GM21367 (cell line): ENCODE results near the gene NOTCH1.
"Not testable (repeated sequence)": the region's sequence is repeated elsewhere in the genome, so short reads cannot be mapped to it uniquely, and the experiment has no call there.

Experiments
- ATAC-seq: cut with Tn5 transposase; IDR thresholded peaks from one replicate; pipeline ENCODE4 v1.9.1; 2021; ENCODE audit not compliant: unreplicated experiment

Gene NOTCH1

DNA sequence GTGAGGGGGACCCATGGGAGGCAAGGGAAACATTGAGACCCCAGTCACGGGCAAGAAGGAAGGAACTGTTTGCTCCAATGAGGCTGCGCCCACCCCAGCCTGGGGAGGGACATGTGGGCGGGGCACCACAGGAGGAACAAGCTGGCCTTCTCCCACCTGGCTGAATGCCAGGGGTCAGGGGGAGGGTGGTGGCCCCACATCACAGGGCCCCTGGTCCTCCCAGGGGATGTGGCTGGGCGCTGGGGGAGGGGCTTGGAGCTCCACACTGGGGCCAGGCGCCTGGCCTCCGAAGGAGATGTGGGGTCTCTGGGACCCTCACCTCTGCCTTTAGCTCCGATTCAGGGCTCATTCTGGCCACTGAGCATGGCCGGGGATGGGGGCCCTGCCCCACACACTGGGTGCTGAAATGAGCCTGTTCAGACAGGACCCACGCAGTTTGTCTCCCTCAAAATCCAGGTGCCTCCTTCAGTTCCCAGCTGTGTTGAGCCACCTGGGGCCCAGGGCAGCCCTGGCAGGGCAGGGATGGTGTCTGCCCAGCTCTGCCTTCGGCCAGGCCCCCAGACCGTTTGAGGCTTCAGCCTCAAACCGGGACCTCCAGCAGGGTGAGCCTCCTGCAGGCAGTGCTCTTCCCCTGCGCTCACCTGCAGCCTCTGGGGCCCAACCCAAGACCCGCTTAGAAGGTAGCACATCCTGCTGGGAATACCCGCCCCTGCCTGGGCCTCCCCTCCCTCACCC is 33.2 kb upstream of the NOTCH1 start:
- ATAC-seq: no peak

DNA sequence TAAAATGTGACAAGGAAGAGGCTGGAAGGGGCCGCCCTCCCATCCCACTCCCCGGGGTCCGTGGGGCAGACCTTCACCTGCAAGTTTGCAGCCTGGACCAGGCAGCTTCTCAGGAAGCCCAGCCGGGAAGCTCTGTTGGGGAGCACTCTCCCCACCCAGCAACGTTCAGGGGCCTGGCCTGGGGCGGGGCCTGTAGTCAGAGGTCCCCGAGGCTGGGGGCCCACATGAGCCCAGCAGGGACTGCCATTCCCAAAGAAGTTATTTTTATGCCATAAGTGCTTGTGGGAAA is 32.7 kb upstream of the NOTCH1 start:
- no peak for ATAC-seq

DNA sequence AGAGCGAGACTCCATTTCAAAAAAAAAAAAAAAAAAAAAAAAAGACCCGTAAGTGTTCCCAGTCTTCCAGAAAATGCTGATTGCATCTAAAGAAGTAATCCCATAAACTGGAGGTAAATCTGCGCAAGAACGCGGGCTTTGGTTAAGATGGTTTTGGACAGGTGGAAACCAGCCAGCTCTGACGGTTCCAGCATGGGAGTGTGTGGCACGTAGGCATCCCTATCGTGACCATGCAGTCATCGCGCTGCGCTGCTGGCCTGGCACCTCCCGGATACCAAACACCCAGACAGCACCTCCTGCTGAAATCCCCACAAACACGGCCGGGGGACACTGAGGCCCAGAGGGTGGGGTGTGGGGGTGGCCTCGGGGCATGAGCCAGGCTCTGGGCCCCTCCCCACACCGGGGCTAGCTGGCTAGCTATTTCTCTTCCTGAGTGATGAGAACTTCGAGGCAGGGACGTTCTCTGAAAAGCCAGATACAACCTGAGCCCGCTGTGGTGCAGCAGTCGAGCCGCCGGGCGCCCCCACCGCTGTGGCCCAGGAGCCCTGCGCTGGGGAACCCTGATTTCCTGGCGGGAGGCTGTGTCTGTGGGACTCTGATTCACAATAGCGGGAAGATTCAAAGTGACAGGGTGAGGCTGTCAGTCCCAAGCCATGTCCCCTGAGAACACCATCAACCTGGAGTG is 32.2 kb upstream of the NOTCH1 start:
- no peak for ATAC-seq

DNA sequence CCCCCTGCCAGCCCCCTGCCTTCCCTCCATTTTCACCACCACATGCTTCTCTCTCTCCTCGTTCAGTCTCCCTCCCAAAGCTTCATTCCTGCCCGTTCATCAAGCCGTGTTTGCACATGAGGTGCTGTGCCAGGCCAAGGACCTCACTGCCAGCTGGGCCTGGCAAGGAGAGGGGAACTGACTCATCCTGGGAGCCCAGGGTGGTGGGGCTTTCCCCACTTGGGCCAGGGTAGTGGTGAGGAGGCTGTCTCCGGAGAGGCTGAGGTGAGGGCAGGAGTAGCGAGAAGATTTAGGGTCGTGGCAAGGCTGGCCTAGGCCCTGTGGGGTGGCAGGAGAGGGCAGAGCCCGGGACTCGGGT is 30.4 kb upstream of the NOTCH1 start:
- ATAC-seq: no peak

DNA sequence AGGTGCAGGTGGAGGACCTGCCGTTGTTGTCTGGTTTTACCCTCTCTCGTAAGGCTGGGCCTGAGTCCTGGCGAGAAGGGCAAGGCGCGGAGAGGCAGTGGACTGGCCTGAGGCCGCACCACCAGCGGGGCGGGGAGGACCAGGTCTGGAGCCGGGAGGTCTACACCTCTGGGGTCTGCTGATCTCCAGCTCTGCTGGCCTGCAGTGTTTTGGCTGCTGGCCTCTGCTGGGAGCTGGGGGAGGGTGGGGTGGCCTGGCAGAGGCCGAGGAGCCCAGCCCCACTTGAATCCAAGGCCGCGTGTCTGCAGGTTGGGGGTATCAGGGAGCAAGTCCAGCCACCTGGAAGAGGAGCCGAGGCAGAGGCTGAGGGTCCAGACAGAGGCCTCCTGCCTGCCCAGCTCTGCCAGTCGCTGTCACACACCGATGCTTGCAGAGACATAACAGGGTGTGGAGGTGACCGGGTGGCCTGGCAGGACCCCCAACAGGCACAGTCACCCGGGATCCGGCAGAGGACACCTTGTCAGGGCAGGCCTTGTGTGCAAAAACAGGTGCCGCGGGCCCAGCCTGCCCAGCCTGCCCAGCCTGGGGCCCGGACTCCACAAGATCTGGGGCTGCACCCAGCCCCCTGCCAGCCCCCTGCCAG is 29.9 kb upstream of the NOTCH1 start:
- ATAC-seq: no peak

DNA sequence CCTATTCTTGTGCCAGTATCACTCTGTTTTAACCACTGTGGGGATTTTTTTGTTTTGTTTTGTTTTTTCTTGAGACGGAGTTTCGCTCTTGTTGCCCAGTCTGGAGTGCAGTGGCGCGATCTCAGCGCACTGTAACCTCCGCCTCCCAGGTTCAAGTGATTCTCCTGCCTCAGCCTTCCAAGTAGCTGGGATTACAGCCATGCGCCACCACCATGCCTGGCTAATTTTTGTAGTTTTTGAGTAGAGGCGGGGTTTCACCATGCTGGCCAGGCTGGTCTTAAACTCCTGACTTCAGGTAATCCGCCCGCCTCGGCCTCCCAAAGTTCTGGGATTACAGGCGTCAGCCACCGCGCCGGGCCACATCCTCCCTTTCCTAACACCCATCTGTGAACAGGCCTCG is 28.8 kb upstream of the NOTCH1 start:
- not testable (repeated sequence) for ATAC-seq

DNA sequence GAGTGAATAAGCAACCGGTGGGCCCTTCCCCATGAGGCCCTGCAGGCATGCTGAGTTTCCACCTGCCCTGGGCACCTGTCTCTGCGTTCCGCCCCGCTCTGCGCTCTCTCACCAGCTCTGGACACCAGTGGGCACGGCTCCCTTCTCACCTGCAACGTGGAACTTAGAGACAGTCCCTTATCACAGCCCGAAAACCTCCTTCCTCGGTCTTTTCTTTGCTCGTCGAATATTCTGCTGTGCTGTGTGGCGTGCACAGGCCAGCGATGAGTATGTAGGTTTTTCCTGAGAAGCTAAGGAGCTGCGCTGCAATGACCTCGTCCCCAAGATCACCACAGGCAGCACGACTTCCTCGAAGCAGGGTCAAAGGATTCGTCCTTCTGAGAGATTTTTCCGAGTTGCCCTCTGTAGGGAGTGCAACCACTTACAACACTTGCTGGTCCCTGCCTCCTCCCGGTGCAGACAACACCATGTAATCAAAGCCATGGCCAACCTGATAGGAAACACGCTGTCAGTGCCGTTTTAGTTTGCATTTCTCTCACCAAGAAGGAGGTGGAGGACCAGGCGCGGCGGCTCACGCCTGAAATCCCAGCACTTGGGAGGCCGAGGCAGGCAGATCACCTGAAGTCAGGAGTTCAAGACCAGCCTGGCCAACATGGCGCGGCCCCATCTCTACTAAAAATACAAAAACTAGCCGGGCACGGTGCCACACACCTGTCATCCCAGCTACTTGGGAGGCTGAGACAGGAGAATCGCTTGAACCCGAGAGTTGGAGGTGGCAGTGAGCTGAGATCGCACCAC is 27.2 kb upstream of the NOTCH1 start:
- no peak for ATAC-seq

DNA sequence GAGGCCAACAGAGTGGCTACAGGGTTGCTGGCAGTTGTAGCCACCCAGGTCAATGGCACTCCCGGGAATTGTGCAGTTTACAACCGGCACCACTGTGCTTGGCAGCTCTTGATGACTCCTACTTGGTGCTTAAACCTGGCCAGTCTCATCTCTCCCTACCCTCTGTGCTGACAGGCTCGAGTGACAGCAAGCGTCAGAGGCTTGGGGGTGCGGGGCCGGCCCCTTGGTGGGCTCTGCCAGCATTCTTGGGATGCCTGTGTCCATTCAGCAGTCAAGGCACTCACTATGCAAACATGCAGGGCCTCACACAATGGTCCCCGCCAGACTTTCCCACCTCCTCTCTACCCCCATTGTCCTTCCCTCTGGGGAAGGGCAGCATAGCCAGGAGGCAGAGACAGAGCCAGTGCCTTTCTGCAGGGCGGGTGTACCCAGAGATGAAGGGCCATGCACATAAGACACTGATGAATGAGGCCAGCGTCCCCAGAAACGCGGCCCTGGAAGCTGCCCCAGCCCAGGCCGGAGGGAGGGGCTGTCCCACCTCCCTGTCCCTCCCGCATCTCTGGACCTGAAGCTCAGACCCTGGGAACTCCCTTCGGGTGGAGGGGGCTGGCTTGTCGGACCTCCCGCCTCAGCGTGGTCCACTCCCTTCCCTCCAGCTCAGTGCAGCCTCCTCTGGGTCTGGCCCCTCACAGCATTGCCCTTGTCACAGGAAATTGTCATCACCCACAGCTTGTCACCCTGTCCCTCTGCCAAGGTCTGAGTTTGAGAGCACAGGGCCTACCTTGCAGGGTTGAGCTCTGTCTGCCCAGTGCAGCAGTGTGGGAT is 26.4 kb upstream of the NOTCH1 start:
- ATAC-seq: no peak

DNA sequence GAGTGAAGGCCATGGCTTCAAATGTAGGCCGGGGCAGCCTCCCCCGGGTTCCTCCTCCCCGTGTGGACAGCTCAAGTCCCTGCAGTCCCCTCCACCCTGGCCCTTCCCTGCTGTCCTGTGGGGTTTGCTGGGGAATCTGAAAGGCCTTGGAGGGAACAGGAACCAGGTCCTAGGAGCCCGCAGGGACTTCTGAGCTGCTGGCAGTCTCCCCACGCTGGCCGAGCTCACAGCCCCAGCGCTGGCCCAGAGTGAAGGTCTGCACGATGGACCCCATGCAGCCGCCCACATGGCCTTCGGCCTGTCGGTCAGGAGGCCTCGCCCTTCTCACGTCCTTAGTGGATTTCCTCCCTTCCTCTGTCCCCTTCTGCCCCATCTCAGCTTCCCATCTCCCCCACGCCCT is 25.7 kb upstream of the NOTCH1 start:
- no peak for ATAC-seq

DNA sequence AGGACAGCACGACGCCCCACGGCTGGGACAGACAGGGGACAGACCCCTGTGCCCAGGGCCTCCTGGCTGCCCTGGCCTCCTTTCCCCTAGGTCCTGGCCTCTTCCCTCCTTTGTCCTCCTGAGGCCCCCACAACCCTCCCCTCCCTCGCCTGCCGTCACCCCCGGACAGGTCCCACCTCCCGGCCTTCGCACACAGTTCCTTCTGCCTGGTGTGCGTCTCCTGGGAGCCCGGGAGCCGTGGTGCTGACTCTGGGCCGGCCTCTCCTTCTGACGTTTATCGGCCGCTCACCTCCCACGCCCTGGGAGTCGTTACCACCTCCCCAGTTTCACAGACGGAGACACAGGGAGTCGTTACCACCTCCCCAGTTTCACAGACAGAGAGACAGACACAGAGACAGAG is 25.1 kb upstream of the NOTCH1 start:
- no peak for ATAC-seq

DNA sequence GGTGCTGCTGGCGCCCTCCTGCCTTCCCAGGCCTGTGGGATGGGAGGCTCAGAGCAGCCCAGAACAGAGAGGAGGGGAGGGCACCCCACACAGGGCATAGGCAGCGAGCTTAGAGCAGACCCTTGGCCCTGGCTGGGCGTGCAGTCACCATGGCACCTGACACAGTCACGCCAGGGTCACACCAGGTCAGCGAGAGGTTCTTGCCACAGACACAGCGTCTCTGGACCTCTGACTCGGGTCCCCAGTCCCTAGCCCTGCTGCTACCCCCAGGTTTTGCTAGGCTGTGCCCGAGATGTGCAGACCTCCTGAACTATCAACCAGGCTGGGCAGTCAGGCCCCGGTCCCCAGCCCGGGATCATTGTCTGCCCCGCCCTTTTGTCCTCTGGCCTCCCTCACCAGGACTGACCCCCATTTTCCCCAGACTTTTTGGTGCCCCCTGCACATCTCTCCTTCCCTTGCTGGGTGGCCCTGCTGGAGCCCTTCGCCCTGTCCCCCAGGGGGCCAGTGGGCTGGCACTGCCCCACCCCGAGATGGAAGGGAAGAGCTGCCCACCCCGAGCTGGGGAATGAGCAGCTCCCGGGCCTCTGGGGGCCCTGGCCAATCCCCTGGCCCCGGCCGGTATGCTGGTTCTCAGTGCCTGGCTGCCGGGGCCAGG is 24.5 kb upstream of the NOTCH1 start:
- no peak for ATAC-seq

DNA sequence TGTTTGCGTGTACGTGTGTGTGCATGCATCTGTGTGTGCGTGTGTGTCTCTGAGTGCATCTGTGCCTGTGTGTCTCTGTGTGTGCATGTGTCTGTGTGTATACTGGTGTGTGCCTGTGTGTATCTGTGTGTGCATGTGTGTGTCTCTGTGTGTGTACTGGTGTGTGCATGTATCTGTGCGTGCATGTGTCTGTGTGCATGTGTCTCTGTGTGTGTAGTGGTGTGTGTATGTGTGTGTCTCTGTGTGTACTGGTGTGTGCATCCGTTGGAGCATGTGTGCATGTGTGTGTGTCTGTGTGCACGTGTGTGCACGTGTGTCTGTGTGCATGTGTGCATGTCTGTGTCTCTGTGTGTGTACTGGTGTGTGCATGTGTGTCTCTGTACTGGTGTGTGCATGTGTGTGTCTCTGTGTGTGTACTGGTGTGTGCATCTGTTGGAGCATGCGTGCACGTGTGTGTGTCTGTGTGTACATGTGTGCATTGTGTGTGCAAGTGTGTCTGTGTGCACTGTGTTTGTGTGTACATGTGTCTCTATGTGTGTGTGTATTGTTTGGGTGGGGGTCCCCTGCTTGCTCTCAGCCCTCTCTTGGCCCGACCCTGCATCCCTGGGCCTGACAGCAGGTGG is 23.8 kb upstream of the NOTCH1 start:
- no peak for ATAC-seq

DNA sequence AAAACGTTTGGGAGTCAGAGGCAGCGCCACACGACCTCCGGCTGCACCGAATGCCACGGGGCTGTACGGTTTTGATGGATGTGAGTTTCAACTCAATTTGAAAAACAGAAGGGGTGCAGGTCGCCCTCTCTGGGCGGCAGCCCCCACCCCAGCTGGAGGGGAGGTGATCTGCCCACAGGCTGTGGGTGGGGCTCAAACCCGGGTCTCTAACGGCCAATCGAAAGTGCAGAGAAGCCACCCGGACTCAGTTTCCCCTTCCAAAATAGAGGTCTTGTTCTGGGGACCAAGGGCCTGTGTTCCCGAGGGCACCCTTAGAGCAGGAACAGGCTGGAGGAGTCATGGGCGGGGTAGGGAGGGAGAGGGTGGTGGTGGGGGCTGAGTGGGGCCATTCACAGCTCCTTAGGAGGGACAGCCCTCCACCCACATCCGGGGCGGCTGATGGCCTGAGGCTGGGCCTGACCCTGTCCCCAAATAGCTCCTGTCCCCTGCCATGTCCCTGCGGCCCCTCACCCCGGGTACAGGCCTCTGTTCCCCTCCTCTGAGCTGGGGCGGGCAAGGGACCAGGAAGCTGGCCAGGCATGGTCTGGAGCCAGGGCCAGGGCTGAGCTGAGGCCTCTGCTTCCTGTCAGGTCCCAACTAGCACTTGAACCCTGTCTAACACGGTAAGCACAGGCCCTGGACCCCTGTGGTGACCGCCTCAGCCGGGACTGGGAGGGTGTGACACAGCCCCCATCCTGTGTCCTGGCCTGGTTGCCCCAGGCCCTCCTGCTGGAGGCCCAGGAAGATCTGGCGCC is 22.6 kb upstream of the NOTCH1 start:
- ATAC-seq: no peak

DNA sequence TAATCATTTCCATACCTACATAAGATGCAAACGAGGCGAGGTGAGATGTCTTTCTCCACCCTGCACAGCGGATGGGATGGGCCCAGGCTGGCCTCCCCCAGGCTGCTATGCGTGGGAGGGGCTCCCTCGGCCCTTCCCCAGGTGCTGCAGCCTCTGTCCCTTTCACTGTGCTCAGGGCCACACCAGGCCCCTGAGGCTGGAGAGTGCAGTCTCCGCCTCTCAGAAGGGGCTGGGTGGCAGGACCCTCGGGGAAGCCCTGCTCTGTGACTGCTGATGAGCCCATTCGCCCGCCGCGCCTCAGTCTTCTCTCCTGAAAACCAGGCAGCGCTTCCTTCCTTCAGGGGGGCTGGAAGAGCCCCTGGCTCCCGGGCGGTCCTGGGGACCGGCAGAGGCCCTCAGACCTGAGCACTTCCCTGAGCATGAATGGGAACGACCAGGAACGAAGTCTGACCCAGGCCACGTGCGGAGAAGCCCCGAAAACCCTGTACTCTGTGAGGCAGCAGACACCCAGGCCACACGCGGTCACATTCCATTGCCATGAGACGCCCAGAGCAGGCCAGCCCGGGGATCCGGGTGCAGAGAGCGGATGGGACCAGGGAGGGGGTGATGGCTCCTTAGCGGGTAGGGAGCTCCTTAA is 21.9 kb upstream of the NOTCH1 start:
- no peak for ATAC-seq

DNA sequence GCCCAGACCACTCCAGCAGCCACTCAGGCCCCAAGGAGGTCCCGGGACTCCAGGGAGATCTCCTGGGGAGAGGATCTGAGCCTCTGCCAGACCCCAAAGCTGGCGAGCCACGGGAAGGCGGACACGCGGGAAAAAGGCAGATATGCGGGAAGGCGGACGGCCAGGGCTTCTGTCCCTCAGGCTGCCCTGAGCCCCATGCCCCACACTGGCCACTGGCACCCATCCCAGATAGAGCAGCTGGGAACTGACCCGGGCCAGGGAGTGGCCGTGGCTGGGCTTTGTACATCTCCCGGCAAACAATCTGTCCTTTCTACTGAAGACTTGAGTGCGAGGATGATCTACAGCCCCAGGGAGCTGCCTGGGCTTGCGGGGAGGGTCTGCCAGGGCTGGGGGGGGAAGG is 21.1 kb upstream of the NOTCH1 start:
- no peak for ATAC-seq

DNA sequence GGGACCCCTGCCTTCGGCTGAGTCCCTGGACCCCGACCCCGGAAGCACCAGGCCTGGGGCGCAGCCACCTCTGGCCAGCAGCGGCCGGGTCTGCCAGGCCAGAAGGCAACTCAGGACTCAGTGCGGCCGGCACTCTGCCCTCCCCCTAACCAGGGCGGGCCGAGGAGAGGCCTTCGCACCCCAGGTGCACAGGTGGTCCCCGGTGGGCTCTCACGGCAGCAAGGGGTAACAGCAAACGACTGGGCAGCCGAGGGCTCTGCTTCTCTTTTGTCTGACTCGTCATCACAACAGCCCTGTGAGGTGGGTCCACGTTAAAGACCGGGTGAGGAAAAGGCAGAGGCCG is 20.7 kb upstream of the NOTCH1 start:
- ATAC-seq: no peak

DNA sequence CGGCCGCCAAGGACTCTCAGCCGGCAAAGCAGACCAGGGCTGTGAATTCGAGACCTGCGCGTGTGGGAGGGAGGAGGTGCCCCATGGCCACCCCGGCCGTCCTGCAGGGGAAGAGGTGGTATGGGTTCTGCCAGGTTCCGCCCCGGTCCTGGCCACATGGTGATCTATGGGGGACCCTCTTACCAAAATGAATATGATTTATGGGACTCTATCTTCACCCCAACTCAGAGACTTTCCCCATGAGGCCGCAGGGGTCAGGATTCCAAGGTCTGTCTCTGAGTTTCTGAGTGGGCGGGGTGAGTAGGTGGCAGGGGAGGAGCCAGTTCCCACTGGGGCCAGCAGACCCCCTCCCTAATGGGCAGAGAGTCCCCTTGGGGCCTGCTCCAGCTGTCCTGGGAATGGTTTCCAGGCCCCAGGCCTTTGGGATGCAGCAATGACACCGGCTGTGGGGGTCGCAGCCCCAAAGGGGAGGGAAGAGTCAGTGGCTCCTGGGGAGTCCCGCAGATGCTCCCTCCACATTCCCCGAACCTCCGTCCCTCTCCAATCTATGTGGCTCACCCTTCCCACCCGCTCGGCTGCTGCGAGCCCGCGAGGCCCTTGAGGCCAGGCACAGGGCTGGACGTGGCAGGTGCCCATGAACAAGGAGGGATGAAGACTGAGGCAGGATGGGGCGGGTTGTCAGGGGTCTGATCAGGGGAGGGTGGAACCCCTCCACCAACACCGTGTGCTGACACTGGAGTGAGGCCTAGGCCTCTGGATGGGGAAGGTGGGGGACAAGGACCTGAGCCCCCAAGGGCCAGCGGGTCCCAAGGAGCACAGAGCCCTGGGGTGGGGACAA is 20.1 kb upstream of the NOTCH1 start:
- ATAC-seq: no peak

DNA sequence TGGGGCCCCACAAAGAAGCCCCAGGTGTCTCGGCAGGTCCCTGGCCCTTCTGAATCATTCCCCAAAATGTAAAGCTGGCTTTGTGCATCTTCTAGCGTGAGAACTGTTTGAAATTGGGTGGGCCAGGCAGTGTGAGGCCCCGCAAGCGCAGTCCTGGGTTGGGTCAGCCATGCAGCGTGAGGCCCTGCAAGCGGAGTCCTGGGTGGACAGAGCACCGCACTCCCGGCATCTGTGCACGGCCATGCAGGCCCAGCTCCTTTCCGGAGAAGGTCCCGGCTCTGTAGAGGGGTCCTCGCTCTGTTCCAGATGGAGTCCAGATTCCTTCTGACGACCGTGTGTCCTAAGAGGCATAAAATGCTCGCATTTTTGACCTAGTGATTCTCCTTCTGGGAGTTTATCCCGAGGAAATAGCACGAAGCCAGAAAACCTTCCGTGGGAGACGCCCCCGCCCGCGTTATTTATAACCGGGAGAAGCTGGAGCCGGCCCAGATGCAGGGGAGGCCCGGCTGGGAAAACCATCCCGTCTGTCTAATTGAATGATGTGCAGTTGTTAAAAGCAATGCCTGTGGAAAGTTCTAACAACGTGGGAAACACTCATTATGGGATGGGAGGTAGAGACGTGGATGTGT is 19.4 kb upstream of the NOTCH1 start:
- no peak for ATAC-seq
